Stimulated activated CD4-positive, alpha-beta T cell treated with anti-CD3 and anti-CD28 coated beads, Interleukin-4, amount 100 ng/mL, for 1 hour (primary cell): ENCODE data around the gene TTLL10.

Source experiments
- DNase-seq: peaks from one replicate; pipeline ENCODE4 v3.0.0-alpha.2; 2020

TTLL10 gene

GRCh38 chr1:1173793-1174415 lies at the start of gene TTLL10:
TTLL10 (plus strand) TSS chr1:1173880; CDS start chr1:1179216, 5,336 bp downstream.
- DNase-seq, result peak; percentile 37

- DNase-seq, result no peak
Observed at GRCh38 chr1:1124508-1124785, 49.2 kb upstream of the TTLL10 start.

DNA sequence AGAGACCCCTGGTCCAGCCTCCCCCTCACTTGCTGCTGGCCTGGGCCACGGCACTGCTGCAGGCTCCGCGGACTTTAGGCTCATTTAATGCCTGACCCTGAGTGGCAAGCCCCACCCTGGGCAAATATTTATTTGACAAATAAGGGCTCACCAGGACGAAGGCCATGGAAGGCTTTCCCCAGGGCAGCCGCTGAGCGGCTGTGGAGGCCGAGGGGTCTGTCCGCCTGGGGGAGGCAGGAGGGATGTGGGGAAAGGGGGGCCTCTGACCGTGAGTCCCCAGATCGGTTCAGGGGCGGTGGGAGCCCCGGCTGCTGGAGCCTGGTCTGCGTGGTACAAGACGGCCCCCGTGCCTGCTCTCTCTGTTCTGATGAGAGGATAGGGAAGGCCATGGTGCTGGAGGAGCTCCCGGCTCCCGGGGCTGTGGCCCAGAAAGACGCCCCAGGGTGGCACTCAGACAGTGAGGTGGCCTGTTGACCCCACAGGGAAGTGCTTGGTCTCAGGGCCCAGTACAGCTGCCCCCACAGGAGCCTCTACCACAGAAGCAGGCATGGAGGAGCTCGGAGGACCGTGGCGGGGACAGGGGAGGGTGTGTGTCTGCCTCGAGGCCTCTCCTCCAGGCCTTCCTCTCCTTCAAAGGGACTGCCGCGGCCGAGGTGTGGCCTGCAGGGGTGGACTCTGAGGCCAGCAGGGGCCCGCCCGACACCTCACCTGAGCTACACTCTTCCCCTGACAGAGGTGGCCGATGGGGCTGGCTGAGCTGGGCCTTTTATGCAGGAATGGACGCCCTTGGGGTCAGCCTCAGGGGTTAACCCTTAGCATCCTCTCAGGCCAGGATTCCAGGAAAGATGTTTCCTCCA lies 48.7 kb upstream of the TTLL10 start:
- DNase-seq, result no peak

DNA sequence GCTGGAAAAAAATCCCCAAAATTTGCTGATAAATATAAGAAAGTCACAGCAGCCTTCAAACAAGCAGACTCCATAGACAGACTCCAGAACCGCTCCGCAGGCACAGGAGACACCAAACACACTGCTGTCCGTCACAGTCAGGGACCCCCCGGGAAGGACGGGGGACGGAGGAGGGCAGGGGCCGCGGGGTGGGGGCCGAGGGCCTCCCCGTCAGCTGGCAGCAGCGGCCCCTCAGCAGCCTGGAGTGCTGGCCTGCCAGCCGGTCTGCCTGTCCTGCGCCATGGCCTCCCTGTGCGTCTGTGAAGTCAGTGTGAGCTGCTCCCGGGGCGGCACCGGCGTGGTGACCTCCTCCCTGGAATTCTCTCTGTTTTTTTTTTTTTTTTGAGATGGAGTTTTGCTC lies 47.7 kb upstream of the TTLL10 start:
- no peak for DNase-seq

GRCh38 chr1:1127551-1128451 lies 45.9 kb upstream of the TTLL10 start:
- DNase-seq, result no peak

GRCh38 chr1:1128454-1129139 lies 45.1 kb upstream of the TTLL10 start:
- DNase-seq, result no peak

GRCh38 chr1:1129381-1129821 lies 44.3 kb upstream of the TTLL10 start:
- no peak for DNase-seq

- no peak for DNase-seq
Observed at GRCh38 chr1:1130206-1131120, 43.2 kb upstream of the TTLL10 start.

- no peak for DNase-seq
Observed at GRCh38 chr1:1132042-1132950, 41.4 kb upstream of the TTLL10 start.

DNA sequence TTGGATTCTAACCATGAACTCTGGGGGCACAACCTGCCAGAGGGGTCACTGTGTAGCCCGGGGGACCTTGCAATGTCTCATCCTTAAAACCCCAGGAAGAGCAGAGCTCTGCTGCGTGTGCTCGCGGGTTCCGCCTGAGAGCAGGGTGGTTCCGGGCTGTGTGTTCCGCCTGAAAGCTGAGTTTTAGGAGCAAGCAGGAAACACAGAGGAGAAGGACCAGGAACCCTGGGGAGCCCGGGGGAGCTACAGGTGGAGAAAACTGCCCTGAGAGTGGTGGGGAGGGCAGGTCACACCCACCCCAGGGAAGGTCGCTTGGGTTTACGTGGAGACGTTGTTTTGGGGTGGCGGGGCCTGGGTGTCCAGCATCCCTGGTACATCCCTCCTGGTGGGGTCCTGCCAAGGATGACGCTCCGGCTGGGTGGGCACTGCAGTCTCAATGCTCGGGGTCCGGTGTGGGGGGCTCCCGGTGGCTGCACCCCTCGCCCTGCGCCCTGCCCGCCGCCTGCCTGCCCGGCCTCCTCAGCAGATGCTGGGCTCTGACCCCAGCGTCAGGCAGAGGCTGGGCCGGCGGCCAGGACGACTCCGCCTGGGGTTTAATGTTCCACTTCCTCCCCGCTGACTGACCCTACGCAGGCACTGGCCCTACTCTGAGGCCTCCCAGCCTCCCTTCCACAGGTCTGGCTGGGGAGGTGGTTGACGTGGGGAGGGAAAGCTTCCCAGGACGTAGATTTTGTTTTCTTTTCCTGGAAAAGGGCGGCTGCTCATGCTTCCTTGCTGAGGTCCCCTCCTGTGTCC lies 40.5 kb upstream of the TTLL10 start:
- no peak for DNase-seq

DNA sequence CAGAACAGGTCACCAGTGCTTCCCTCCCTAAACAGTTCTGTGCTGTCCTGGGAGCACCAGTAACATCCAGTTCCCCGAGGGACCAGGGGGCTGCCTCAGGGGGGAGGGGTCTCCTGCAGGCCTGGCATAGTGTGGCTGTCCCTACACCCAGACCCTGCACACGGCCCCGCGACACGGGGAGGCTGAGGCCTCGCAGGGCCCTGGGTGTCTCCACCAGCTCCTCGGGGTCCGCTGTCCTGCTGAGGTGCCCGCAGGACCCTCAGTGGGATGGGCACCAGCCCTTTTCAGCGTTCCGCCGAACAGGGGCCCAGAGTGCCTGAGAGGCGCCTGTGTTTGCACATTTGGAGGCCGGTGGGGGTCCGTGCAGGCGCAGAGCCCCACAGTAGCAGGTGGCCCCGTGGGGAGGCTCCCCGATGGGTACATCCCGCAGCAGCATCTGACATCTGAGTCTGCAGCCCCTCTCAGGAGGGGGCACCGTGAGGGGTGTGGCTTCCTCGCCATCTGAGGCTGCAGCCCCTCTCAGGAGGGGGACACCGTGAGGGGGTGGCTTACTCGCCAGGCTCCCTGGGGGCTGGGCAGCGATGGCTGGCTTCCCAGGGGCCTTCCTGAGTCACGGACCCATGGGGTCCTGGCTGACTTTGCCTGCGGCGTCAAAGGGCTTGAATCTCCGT lies 39.2 kb upstream of the TTLL10 start:
- no peak for DNase-seq

DNA sequence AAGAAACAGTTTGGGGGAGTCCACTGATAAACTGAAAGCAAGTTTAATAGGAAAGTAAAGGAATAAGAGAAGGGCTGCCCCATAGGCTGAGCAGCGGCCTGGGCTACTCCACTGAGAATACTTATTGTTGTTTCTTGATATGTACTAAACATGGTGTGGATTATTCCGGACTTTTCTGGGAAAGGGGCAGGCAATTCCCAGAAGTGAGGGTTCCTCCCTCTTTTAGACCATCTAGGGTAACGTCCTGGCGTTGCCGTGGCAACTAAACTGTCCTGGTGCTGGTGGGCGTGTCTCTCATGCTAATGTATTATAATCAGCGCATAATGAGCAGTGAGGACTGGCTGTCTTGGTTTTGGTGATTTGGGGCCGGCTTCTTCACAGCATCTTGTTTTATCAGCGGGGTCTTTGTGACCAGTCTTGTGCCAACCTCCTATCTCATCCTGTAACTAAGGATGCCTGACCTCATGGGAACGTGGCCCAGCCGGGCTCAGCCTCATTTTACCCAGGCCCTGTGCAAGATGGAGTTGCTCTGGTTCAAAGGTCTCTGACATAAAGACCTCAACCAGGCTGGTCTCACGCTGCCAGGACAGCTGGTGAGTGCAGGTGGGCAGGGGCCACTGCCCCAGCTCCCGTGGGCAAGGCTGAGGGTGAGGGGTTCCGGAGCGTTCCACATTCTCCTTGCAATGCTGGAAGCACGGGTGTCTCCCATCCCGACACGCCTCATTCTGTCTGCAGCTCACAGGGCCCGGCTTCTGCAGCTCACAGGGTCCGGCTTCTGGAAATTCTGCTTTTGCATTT lies 38.1 kb upstream of the TTLL10 start:
- DNase-seq, result no peak

- peak; percentile 22 for DNase-seq
Observed at GRCh38 chr1:1136547-1137230, 37.0 kb upstream of the TTLL10 start.

- peak; percentile 76 for DNase-seq
Observed at GRCh38 chr1:1137256-1138045, 36.2 kb upstream of the TTLL10 start.

GRCh38 chr1:1140673-1141072 lies 33.0 kb upstream of the TTLL10 start:
- DNase-seq, result no peak

GRCh38 chr1:1141244-1141910 lies 32.3 kb upstream of the TTLL10 start:
- DNase-seq, result no peak
